HG02759 (cell line): ENCODE data around the gene SUMO3.

Experiments used
- ATAC-seq: cut with Tn5 transposase; IDR thresholded peaks from one replicate; pipeline ENCODE4 v1.9.1; 2021; ENCODE audit warnings: mild to moderate bottlenecking, moderate library complexity; ENCODE audit not compliant: unreplicated experiment

Gene SUMO3

DNA sequence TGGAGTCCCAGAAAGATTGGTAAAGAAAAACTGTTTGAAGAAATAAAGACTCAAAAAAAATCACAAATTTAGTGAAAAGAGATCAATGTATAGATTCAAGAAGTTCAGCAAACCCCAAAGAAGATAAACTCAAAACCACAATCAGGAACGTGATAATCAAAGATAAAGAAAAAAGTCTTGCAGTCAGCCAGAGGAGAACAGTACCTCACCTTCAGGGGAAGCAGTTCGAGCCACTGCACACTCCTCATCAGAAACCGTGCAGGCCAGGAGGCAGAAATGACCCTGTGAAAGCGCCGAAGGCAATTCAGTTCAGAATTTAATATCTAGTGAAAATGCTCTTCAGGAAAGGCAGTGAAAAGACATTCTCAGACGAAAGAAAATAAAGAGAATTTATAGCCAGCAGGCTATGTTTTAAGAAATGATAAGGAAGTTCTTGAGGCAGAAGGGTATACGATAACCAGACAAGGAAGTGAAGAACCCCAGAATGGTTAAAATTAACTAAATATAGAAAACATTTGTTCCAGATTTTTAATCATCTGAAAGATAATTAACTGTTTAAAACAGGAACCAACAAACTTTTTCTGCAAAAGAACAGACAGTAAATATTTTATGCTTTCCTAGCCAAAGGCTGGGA, 13.5 kb upstream of the SUMO3 start:
- ATAC-seq: no peak

DNA sequence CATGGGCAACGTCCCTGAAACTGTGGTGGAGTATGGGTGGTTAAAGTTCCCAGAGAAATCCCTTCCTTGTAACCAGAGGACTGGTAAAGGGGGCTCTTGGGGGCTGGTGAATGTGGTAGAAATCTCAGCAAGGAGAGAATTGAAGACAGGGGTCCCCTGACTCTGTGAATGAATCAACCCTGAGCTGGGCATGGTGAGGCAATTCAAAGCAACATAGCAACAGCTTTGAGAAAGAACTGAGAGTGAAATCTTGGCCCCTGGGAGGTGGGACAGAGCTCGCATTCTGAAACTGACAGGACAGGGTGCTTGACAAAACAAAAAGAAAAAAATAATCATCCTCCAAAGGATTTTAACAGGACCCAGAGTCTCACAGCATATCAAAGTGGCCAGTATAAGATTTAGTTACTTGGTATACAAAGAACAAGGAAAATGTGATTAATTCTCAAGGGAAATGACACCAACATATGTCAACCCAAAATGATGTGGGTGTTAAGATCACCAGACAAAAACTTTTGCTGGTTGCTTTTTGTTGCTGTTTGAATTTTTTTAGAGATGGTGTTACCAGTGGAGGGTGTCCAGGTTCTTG, 11.7 kb upstream of the SUMO3 start:
- ATAC-seq: no peak

GRCh38 chr21:44828362-44829056, 10.6 kb upstream of the SUMO3 start:
- ATAC-seq: no peak

DNA sequence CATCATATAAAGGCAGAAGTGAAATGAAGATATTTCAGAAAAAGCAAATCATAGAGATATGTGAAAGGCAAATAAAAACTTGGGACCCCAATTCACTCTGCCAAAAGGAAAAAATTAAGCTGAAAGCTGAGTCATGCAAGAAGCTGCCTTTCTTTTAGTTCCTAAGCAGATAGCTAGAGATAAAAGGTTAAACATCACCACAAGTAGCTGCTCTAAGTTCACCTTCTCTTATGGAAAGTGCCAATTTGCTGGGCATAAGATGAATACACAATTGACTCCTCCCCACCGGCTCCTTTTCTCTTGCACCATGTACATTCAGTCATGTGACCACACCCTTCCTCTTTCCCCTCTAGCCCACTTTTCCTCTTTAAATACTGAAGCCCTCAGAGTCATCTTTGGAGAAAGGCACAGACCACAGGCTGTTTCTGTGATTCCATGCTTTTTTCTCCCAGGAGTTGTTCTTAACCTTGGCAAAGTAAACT, 5.4 kb upstream of the SUMO3 start:
- ATAC-seq: no peak

GRCh38 chr21:44822484-44823178, 4.8 kb upstream of the SUMO3 start:
- ATAC-seq: no peak

DNA sequence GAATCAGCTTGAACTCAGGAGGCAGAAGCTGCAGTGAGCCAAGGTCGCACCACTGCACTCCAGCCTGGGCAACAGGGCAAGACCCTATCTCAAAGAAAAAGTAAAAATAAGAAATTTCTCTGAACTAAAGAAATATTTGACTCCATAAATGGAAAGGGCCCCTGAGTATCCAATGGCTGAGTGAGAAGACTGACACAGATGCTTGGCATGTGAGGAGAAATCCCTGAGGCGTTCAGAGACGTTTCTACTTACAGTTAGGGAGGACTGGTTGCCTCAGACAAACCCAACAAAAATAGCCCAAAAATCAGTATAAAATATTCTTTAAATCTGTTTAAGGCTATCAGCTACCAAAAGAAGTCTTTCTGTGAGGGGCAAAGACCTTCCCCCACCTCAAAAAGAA, 3.0 kb upstream of the SUMO3 start:
- ATAC-seq: no peak

- no peak for ATAC-seq
These were observed 1.7 kb upstream of the SUMO3 start for GRCh38 chr21:44819283-44820243.

DNA sequence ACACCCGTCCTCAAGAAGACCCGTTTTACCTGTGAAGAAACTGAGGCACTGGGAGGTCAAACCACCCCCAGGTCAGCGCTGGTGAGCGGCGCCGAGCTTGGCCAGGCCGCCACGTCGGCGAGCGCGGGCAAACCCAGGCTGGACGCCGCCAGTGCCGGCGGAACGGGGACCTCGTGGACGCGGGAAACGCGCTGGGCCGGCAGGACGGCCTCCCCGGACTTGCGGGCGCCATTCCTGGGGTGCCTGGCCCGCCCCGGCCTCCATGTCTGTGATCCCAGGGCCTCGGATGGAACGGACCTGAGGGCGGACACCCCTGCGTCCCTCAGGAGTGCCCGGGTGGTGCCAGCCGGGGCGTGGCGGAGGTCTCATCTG, 764 bp upstream of the SUMO3 start:
- ATAC-seq: no peak

- ATAC-seq: peak; percentile 78
These were observed 369 bp downstream of the SUMO3 start for GRCh38 chr21:44817506-44817880.

DNA sequence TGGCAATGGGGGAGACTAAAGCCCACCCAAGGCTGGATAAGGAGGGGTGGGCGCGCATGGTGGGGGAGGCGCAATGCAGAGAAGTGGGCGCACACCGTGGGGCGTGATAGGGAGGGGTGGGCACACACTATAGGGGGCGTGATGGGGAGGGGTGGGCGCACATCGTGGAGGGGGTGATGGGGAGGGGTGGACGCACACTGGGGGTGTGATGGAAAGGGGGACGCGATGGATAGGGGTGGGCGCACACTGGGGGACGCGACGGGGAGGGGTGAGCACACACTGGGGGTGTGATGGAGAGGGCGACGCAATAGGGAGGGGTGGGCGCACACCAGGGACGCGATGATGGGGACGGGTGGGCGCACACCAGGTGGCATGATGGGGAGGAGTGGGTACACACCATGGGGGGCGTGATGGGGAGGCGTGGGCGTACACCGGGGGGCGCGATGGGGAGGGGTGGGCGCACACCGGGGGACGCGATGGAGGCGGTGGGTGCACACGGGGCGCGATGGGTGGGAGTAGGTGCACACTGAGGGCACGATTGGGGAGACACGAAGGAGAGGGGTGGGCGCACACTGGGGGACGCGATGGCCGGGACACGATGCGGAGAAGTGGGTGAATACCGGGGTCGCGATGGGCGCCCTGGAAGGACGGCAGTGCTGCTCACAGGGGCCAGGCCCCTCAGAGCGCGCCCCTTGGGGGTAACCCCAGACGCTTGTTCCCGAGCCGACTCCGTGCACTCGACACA, 929 bp downstream of the SUMO3 start:
- ATAC-seq: no peak

DNA sequence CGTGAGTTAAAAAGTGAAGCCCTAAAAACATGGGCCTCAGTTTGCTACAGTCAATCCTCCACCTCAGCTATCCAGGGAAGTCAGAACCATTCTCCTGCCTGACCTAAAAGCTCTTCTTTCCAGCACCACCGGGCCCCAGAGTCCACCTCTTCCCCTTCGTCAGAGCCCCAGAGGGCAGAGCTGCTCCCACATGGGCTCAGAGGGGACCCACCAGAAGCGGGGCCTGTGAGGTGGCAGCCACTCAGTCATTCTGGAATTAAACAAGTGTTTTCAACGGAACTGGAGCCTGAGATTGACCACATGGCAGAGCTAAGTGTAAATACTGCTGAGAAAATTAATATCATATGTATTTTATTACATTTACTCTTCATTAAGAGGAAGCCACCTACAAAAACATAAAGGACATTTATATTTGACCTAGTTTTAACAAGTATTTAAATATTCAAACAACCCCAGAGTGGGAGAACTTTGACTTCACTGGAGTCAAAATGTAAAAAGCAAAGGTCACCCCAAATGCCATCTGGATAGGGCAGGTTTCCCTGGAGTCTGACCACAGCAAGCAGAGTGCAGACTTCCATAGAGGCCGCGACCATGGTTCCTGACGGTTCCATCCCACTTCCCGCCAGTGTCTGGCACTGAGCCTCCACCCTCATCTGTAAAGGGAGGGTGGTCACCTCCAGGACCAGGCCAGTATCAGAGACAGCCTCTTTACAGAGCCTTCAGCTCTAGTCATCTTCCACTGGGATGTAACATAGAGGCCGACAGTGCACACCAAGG, 1.8 kb downstream of the SUMO3 start:
- no peak for ATAC-seq

- ATAC-seq: no peak
These were observed 2.6 kb downstream of the SUMO3 start for GRCh38 chr21:44815225-44815624.

DNA sequence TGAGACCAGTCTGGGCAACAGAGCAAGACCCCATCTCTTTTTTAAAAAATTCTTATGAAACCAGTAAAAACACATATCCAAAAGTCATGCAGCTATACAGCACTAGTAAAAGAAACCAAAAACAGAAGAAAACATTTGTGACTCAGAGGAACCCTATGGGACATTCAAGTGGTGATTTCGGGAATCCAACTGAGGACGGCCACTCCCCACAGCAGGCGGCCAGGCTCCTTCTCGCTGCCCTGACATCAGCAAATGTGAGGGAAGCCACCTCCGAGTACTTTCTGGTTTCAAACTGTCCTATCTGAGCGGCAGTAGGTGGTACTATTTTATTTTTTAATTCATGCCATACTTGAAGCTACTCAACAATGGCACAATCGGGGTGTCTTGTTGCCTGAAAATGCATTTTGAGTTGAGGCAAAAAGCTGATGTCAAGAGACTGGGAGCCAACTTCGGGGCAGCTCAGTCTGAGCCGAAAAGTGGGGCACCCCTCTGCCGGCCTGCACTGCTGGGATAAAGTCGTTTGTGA, 3.3 kb downstream of the SUMO3 start:
- no peak for ATAC-seq

DNA sequence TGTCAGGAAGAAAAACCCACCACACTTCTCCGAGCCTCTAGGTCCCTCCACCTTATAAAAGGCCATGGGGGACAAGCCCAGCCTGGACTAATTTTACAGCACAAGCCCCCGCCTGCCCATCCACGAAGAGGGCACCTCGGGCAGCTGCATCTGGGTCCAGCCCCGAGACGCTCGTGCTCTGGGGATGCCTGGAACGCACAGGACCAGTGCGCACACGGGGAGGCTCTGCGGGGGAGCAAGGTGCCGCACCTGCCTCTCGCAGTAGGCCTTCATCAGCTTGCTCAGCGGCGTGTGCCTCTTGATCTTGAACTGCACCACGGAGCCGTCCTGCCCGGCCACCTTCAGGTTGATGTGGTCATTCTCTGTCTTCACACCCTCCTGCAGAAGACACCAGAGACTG, 4.1 kb downstream of the SUMO3 start:
- no peak for ATAC-seq

- no peak for ATAC-seq
These were observed 4.7 kb downstream of the SUMO3 start for GRCh38 chr21:44813149-44813548.

- no peak for ATAC-seq
These were observed 5.2 kb downstream of the SUMO3 start for GRCh38 chr21:44812640-44813039.

- ATAC-seq: no peak
These were observed 7.1 kb downstream of the SUMO3 start for GRCh38 chr21:44810779-44811178.

GRCh38 chr21:44805859-44806258, 12.0 kb downstream of the SUMO3 start:
- no peak for ATAC-seq

- no peak for ATAC-seq
These were observed 12.6 kb downstream of the SUMO3 start for GRCh38 chr21:44805226-44805625.
